CD4-positive, alpha-beta T cell (primary cell): ENCODE data around the gene TOP3B. TPM values are rescaled to one million over a fixed set of nuclear protein-coding genes. Genes with fewer than 3 reads are reported as not detected.

Experiments used
- ATAC-seq: fragments of 200-7000 bp; cut with Tn5 transposase; one replicate; pipeline ENCODE4 v1.10.0; 2022; ENCODE audit warnings: mild to moderate bottlenecking; ENCODE audit not compliant: poor library complexity
- CTCF ChIA-PET: fragments of 350-600 bp; sonication (Branson Sonifier 250); formaldehyde crosslinking; loops from one replicate; lab custom pipeline; 2021; ENCODE audit warnings: antibody characterized with exemption, inconsistent platforms; lab: Charles Lee
- POLR2A ChIA-PET: fragments of 350-600 bp; sonication (Branson Sonifier 250); formaldehyde crosslinking; loops from one replicate; lab custom pipeline; 2021; ENCODE audit warnings: antibody characterized with exemption, inconsistent platforms; lab: Charles Lee
- DNase-seq, 14 experiments: peaks; one replicate each; pipeline ENCODE4 v3.0.0-alpha.2; 2013 to 2020; ENCODE audit warnings: mixed read lengths in 2 of 14
- H3K27ac ChIP-seq, 2 donors: one replicate each; pipeline versions ENCODE4 v1.5.1 to v1.7.0; 2013; ENCODE audit warnings: low read length in 2 of 2, low read depth in 1 of 2, mild to moderate bottlenecking in 1 of 2
- H3K27me3 ChIP-seq, 2 experiments: 1 replicate in 1 of 2; 2 replicates in 1 of 2; pipeline versions ENCODE4 v1.6.1 to v1.7.0; 2013; ENCODE audit warnings: low read length in 2 of 2, control low read depth in 1 of 2, mild to moderate bottlenecking in 1 of 2, moderate library complexity in 1 of 2; ENCODE audit not compliant: insufficient read depth in 2 of 2, control insufficient read depth in 1 of 2
- H3K36me3 ChIP-seq: one replicate; pipeline ENCODE4 v1.6.1; 2013; ENCODE audit warnings: low read length, control low read depth; ENCODE audit not compliant: insufficient read depth
- H3K4me1 ChIP-seq: one replicate; pipeline ENCODE4 v1.6.1; 2013; ENCODE audit warnings: low read length, control low read depth; ENCODE audit not compliant: insufficient read depth
- H3K4me3 ChIP-seq: one replicate; pipeline ENCODE4 v1.5.1; 2013; ENCODE audit warnings: mild to moderate bottlenecking, low read length, moderate library complexity
- H3K9me3 ChIP-seq, 2 experiments: 1 replicate in 1 of 2; 2 replicates in 1 of 2; pipeline versions ENCODE4 v1.6.1 to v1.7.0; 2013; ENCODE audit warnings: low read length in 2 of 2, mild to moderate bottlenecking in 2 of 2, control low read depth in 1 of 2, moderate library complexity in 1 of 2; ENCODE audit not compliant: control insufficient read depth in 1 of 2, insufficient read depth in 1 of 2
- H3K27ac Mint-ChIP-seq: one replicate; pipeline ENCODE4 v1.8.0; 2020; ENCODE audit warnings: mixed read lengths
- H3K27me3 Mint-ChIP-seq: one replicate; pipeline ENCODE4 v1.8.0; 2021; ENCODE audit warnings: mixed read lengths
- H3K36me3 Mint-ChIP-seq: one replicate; pipeline ENCODE4 v1.8.0; 2021; ENCODE audit warnings: low read depth, mixed read lengths
- H3K4me1 Mint-ChIP-seq: one replicate; pipeline ENCODE4 v1.8.0; 2021; ENCODE audit warnings: low read depth, mixed read lengths
- H3K4me3 Mint-ChIP-seq: one replicate; pipeline ENCODE4 v1.8.0; 2020; ENCODE audit warnings: mild to moderate bottlenecking, mixed read lengths
- H3K9me3 Mint-ChIP-seq: one replicate; pipeline ENCODE4 v1.8.0; 2020; ENCODE audit warnings: mixed read lengths
- intact Hi-C, 2 experiments: fragments of 100-400 bp; cut with DNase I in 1 of 2; cut with micrococcal nuclease in 1 of 2; formaldehyde crosslinking; loops; one replicate each; pipeline versions ENCODE4 v1.15.1 to v1.9.0; 2023 to 2025; cut with DNase I, micrococcal nuclease
- total RNA-seq, 174 experiments: library from RNA in 2 of 174; stranded (reverse) in 2 of 174; gene quantifications; one replicate each; pipeline ENCODE4 v1.2.3 and lab custom pipeline; 2021 to 2026
- TF ChIP-seq, protein P1 (sequence below): fragments of 200-600 bp; IDR thresholded peaks from one replicate; pipeline ENCODE4 v1.8.0; 2022; ENCODE audit warnings: antibody characterized with exemption, mild to moderate bottlenecking

Gene TOP3B
- total RNA-seq, 2 experiments from 2014 or later, result 60.2 to 62.8 TPM

DNA sequence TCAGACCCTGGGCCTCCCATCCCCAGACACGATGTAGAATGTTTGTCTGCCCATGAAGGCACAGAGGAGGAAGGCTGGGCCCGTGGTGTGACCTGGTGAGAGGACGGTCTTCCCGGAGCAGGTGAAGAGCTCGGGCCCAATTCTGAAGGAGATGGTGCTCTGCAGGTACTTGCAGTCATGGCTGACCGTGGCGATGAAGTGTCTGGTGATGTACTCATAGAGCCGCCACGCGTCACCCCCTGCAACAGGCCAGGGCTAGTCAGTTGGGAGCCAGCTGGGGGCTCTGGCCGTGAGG is 20.0 kb downstream of the TOP3B start:
- Histone ChIP-seq H3K4me3 (no peak overlapping the region), H3K36me3 (peaks cover 68% of the 10 kb centered on the region), H3K27me3 (no peaks in the 10 kb centered on the region), H3K9me3 (no peaks in the 10 kb centered on the region), H3K27ac (no peak overlapping the region), H3K4me1 (no peaks in the 10 kb centered on the region)
- Mint-ChIP-seq H3K9me3 (no peaks in the 10 kb centered on the region), H3K27ac (no peak overlapping the region), H3K27me3 (no peaks in the 10 kb centered on the region), H3K4me1 (no peaks in the 10 kb centered on the region), H3K4me3 (no peak overlapping the region), H3K36me3 (peaks cover 63% of the 10 kb centered on the region)
- intact Hi-C loops, result no loop called here
- ChIA-PET CTCF (no interaction called here), POLR2A (no interaction called here)
- ATAC-seq, result no peak
- no peak for DNase-seq
- TF ChIP-seq, protein P1, sequence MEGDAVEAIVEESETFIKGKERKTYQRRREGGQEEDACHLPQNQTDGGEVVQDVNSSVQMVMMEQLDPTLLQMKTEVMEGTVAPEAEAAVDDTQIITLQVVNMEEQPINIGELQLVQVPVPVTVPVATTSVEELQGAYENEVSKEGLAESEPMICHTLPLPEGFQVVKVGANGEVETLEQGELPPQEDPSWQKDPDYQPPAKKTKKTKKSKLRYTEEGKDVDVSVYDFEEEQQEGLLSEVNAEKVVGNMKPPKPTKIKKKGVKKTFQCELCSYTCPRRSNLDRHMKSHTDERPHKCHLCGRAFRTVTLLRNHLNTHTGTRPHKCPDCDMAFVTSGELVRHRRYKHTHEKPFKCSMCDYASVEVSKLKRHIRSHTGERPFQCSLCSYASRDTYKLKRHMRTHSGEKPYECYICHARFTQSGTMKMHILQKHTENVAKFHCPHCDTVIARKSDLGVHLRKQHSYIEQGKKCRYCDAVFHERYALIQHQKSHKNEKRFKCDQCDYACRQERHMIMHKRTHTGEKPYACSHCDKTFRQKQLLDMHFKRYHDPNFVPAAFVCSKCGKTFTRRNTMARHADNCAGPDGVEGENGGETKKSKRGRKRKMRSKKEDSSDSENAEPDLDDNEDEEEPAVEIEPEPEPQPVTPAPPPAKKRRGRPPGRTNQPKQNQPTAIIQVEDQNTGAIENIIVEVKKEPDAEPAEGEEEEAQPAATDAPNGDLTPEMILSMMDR, result no peak

DNA sequence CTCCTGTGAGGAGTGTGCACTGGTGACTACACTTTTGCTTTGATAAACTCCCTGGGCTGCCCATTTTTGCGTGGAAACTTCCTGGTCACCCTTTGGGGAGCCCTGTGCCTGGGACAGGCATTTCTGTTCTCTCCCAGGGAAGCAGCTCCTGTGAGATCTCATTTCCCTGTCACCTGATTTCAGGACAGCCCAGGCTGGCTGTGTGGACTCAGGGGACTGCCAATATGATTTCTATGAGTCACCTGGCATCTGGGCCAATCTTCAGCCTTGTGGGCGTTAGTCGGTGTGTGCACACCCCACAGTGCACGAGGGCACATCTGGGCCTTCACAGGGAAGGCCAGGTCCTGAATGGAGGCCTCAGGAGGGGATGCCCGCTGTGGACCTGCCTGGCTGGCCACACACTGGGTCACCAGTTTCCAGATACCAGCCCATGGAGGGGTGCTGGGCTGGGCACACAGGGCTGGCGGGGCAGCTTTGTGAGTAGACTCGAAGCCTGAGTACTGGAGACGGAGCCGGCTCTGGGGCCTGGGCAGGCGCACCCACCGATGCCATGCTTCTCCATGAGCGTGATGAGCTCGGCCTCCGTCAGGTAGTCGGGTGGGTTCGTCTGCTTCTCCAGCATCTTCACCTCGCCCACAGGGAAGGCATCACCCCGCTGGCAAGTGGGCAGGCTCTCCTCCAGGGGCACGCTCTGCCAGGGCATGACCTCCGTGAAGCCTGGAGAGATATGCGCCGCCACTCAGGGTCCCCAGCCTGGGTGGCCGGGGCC is 20.5 kb downstream of the TOP3B start:
- peaks cover 63% of the 10 kb centered on the region for H3K36me3 ChIP-seq
- H3K27ac Mint-ChIP-seq, result no peak overlapping the region
- H3K4me3 Mint-ChIP-seq, result no peak overlapping the region
- H3K4me1 ChIP-seq, result no peaks in the 10 kb centered on the region
- DNase-seq, result no peak
- H3K27me3 ChIP-seq, result no peaks in the 10 kb centered on the region
- no peak overlapping the region for H3K4me3 ChIP-seq
- CTCF ChIA-PET, result interaction anchor here (0.7 kb wide), 1 partner anchor 11 kb away, joined by 3 read pairs; no protein-coding TSS in a partner anchor
- TF ChIP-seq, protein P1, result no peak
- H3K4me1 Mint-ChIP-seq, result no peaks in the 10 kb centered on the region
- H3K9me3 Mint-ChIP-seq, result no peaks in the 10 kb centered on the region
- H3K36me3 Mint-ChIP-seq, result peaks cover 58% of the 10 kb centered on the region
- POLR2A ChIA-PET, result no interaction called here
- no peak overlapping the region for H3K27ac ChIP-seq
- no peaks in the 10 kb centered on the region for H3K27me3 Mint-ChIP-seq
- ATAC-seq, result no peak
- H3K9me3 ChIP-seq, result no peaks in the 10 kb centered on the region
- intact Hi-C loops, result no loop called here

DNA sequence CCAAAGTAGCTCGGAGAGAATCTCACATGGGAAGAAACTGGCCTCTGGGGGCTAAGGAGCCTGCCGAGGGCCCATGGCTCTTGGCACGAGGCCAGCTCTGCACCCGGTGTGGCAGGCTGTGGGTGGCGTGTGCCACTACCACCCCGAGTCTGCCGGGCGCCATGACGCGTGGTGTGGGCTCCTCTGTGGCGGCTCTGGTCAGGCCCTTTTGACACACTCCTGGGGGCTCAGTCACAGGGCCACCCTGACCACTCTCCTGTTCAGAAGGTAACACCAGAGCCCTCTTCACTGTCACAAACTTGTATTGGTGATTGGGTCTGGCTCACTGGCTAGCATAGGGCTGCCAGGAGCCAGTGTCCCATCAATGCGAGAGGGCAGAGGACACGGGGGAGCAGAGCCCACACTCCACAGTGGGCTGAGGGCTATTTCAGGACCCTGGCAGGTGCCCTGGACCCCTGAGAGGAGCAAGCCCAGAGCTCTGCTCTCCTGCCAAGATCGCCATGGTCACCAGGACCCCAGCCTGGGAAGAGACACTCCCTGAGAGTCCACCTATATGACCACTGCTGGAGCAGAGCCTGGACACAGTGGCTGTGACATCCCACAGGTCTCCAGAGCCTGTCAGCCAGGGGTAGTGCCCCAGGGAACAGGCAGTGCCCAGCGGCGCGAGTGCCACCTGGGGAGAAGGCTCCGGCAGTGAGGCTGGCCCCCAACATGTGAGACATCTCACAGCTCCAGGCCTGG is 21.3 kb downstream of the TOP3B start:
- DNase-seq, result no peak
- H3K4me1 ChIP-seq, result no peaks in the 10 kb centered on the region
- Mint-ChIP-seq H3K27me3 (no peaks in the 10 kb centered on the region), H3K4me1 (no peaks in the 10 kb centered on the region), H3K9me3 (no peaks in the 10 kb centered on the region), H3K27ac (no peak overlapping the region), H3K4me3 (no peak overlapping the region), H3K36me3 (peaks cover 50% of the 10 kb centered on the region)
- ATAC-seq, result no peak
- H3K36me3 ChIP-seq, result peaks cover 55% of the 10 kb centered on the region
- POLR2A ChIA-PET, result no interaction called here
- H3K4me3 ChIP-seq, result no peak overlapping the region
- CTCF ChIA-PET, result interaction anchor here (0.7 to 1.2 kb wide), 2 partner anchors 11 to 23 kb away, joined by 3 read pairs; no protein-coding TSS in a partner anchor
- TF ChIP-seq, protein P1, result no peak
- intact Hi-C loops, result no loop called here
- H3K9me3 ChIP-seq, result no peaks in the 10 kb centered on the region
- H3K27ac ChIP-seq, result no peak overlapping the region
- no peaks in the 10 kb centered on the region for H3K27me3 ChIP-seq
